GM18873 (cell line): ENCODE measurements around the gene ZNF732.
"Not testable (repeated sequence)": the region's sequence is repeated elsewhere in the genome, so short reads cannot be mapped to it uniquely, and the experiment has no call there.

Experiments
- ATAC-seq: cut with Tn5 transposase; IDR thresholded peaks from one replicate; pipeline ENCODE4 v1.9.1; 2021; ENCODE audit warnings: mild to moderate bottlenecking, moderate library complexity, moderate number of reproducible peaks; ENCODE audit not compliant: unreplicated experiment, low FRiP score

Gene ZNF732

GRCh38 chr4:256492-256891 is 48.8 kb downstream of the ZNF732 start:
- no peak for ATAC-seq

- no peak for ATAC-seq
Observed at GRCh38 chr4:253936-254756, 51.1 kb downstream of the ZNF732 start.

GRCh38 chr4:252065-252601 is 53.1 kb downstream of the ZNF732 start:
- no peak for ATAC-seq

- ATAC-seq = no peak
Observed at GRCh38 chr4:244471-244870, 60.8 kb downstream of the ZNF732 start.

- no peak for ATAC-seq
Observed at GRCh38 chr4:243426-243825, 61.8 kb downstream of the ZNF732 start.

GRCh38 chr4:242121-242848 is 63.0 kb downstream of the ZNF732 start:
- no peak for ATAC-seq

GRCh38 chr4:241411-241810 is 63.9 kb downstream of the ZNF732 start:
- not testable (repeated sequence) for ATAC-seq

GRCh38 chr4:236028-236427 is 69.2 kb downstream of the ZNF732 start:
- no peak for ATAC-seq

GRCh38 chr4:234178-234577 is 71.1 kb downstream of the ZNF732 start:
- ATAC-seq = no peak

- no peak for ATAC-seq
Observed at GRCh38 chr4:223913-224497, 81.3 kb downstream of the ZNF732 start.
